ENCODE measurements around the gene CETP. TPM values are rescaled to one million over a fixed set of nuclear protein-coding genes. Genes with fewer than 3 reads are reported as not detected.

Gene CETP
- total RNA-seq, 1 donor from 2014 or later = not detected

- H3K4me1 Mint-ChIP-seq (ENCODE audit: low read depth, unreplicated experiment) = no peaks in the 10 kb centered on the region
- no peaks in the 10 kb centered on the region for H3K36me3 Mint-ChIP-seq (ENCODE audit: unreplicated experiment)
- H3K27ac Mint-ChIP-seq (ENCODE audit: unreplicated experiment) = no peak overlapping the region
Measured at GRCh38 chr16:57009643-57010170, 48.0 kb downstream of the CETP start.

DNA sequence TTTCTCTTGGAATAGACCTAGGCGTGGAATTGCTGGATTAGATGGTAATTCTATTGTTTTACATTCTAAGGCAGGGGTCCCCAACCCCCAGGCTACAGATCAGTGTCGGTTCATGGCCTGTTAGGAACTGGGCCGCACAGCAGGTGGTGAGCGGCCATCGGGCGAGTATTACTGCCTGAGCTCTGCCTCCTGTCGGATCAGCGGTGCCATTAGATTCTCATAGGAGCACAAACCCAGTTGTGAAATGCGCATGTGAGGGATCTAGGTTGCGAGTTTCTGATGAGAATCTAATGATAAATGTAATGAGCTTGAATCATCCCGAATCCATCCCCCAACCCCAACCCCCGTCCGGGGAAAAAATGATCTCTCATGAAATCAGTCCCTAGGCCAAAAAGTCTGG is 50.6 kb downstream of the CETP start:
- peaks cover 3% of the 10 kb centered on the region for H3K27me3 Mint-ChIP-seq (ENCODE audit: unreplicated experiment)
- peaks cover 4% of the 10 kb centered on the region for H3K9me3 Mint-ChIP-seq (ENCODE audit: unreplicated experiment)
- DNase-seq = no peak
- H3K27ac Mint-ChIP-seq (ENCODE audit: unreplicated experiment) = no peak overlapping the region
- no peaks in the 10 kb centered on the region for H3K4me1 Mint-ChIP-seq (ENCODE audit: low read depth, unreplicated experiment)
- no peak for TF ChIP-seq CTCF (IDR thresholded peaks at IDR 0.05; ENCODE audit: partially characterized antibody, unreplicated experiment)
- H3K36me3 Mint-ChIP-seq (ENCODE audit: unreplicated experiment) = peaks cover 4% of the 10 kb centered on the region
- no peak overlapping the region for H3K4me3 Mint-ChIP-seq (ENCODE audit: unreplicated experiment)

More at GRCh38 chr16:57009643-57010170, 48.0 kb downstream of the CETP start:
- DNase-seq = no peak
- Mint-ChIP-seq H3K9me3 (ENCODE audit: unreplicated experiment) (peaks cover 2% of the 10 kb centered on the region), H3K27me3 (ENCODE audit: unreplicated experiment) (no peaks in the 10 kb centered on the region), H3K4me3 (ENCODE audit: unreplicated experiment) (no peak overlapping the region)
- TF ChIP-seq CTCF (IDR thresholded peaks at IDR 0.05; ENCODE audit: partially characterized antibody, unreplicated experiment) = no peak

DNA sequence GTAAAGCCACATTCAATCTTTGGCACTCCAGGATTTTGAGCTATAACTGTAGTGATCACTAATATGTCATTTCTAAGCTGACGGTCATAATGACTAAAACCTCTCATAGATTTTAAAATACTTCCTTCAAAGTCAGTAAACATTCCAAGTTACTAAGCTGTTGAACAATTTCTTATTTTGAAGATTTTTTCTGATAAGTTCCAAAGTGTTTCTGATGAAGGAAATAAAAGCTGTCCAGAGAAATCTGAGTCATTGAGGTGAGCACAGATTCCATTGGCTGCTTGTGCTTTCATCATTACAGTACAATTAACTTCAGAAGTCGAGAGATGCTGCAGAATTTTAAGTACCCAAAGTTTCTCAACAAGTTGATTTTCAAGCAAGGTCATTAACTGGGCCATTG is 51.5 kb downstream of the CETP start:
- peaks cover 4% of the 10 kb centered on the region for H3K9me3 Mint-ChIP-seq (ENCODE audit: unreplicated experiment)
- H3K36me3 Mint-ChIP-seq (ENCODE audit: unreplicated experiment) = peaks cover 7% of the 10 kb centered on the region
- H3K4me1 Mint-ChIP-seq (ENCODE audit: low read depth, unreplicated experiment) = no peaks in the 10 kb centered on the region
- peaks cover 3% of the 10 kb centered on the region for H3K27me3 Mint-ChIP-seq (ENCODE audit: unreplicated experiment)
- no peak overlapping the region for H3K4me3 Mint-ChIP-seq (ENCODE audit: unreplicated experiment)
- no peak for TF ChIP-seq CTCF (IDR thresholded peaks at IDR 0.05; ENCODE audit: partially characterized antibody, unreplicated experiment)
- no peak for DNase-seq
- no peak overlapping the region for H3K27ac Mint-ChIP-seq (ENCODE audit: unreplicated experiment)

- Mint-ChIP-seq H3K4me3 (ENCODE audit: unreplicated experiment) (no peak overlapping the region), H3K4me1 (ENCODE audit: low read depth, unreplicated experiment) (no peaks in the 10 kb centered on the region), H3K36me3 (ENCODE audit: unreplicated experiment) (peaks cover 7% of the 10 kb centered on the region), H3K9me3 (ENCODE audit: unreplicated experiment) (peaks cover 2% of the 10 kb centered on the region), H3K27me3 (ENCODE audit: unreplicated experiment) (peaks cover 3% of the 10 kb centered on the region), H3K27ac (ENCODE audit: unreplicated experiment) (no peak overlapping the region)
- TF ChIP-seq CTCF (IDR thresholded peaks at IDR 0.05; ENCODE audit: partially characterized antibody, unreplicated experiment) = no peak
- DNase-seq = no peak
Measured at GRCh38 chr16:57013902-57014301, 52.2 kb downstream of the CETP start.

- Mint-ChIP-seq H3K4me1 (ENCODE audit: low read depth, unreplicated experiment) (no peaks in the 10 kb centered on the region), H3K4me3 (ENCODE audit: unreplicated experiment) (no peak overlapping the region), H3K9me3 (ENCODE audit: unreplicated experiment) (peaks cover 4% of the 10 kb centered on the region), H3K27ac (ENCODE audit: unreplicated experiment) (no peak overlapping the region), H3K27me3 (ENCODE audit: unreplicated experiment) (peaks cover 4% of the 10 kb centered on the region), H3K36me3 (ENCODE audit: unreplicated experiment) (peaks cover 7% of the 10 kb centered on the region)
- TF ChIP-seq CTCF (IDR thresholded peaks at IDR 0.05; ENCODE audit: partially characterized antibody, unreplicated experiment) = no peak
- DNase-seq = no peak
Measured at GRCh38 chr16:57016301-57016700, 54.6 kb downstream of the CETP start.
